Bone marrow (tissue), 2 donors: Measurements from ENCODE around the gene GPX4.
A peak's percentile ranks its signal among the peaks of the same experiment; 100 is the strongest.

Experiments used
- DNase-seq, 2 donors: peaks; one replicate each; lab custom pipeline; 2025; lab: John Stamatoyannopoulos, UW

The GPX4 gene

GRCh38 chr19:1149259-1150045 lies 45.7 kb downstream of the GPX4 start:
- no peak for DNase-seq

GRCh38 chr19:1150333-1151036 lies 46.7 kb downstream of the GPX4 start:
- DNase-seq, result no peak

GRCh38 chr19:1151037-1151724 lies 47.4 kb downstream of the GPX4 start:
- DNase-seq, result no peak

GRCh38 chr19:1151917-1152587 lies 48.3 kb downstream of the GPX4 start:
- DNase-seq, result no peak

GRCh38 chr19:1153891-1154730 lies 50.3 kb downstream of the GPX4 start:
- no peak for DNase-seq

- DNase-seq, result peak in 1 of 2 donors; percentile 66
Observed at GRCh38 chr19:1154731-1155351, 51.0 kb downstream of the GPX4 start.

GRCh38 chr19:1155352-1156304 lies 51.8 kb downstream of the GPX4 start:
- DNase-seq, result no peak
